Upper lobe of left lung (tissue), 4 donors: ENCODE measurements around the gene SLC4A4.

Experiments
- CTCF ChIP-seq, 6 experiments: fragments of 450-650 bp in 4 of 6; fragments of 200-600 bp in 2 of 6; sonication (generic) in 2 of 6; IDR thresholded peaks; one replicate each; pipeline ENCODE4 v1.5.1; 2016 to 2019; ENCODE audit warnings: antibody characterized with exemption in 6 of 6
- POLR2A ChIP-seq, 4 donors: fragments of 450-650 bp; IDR thresholded peaks; one replicate each; pipeline ENCODE4 v1.5.1; 2016 to 2017; ENCODE audit warnings: antibody characterized with exemption in 4 of 4, mild to moderate bottlenecking in 2 of 4
- POLR2AphosphoS5 ChIP-seq, 2 donors: sonication (generic); formaldehyde crosslinking; IDR thresholded peaks; one replicate each; pipeline ENCODE4 v1.5.1; 2017; ENCODE audit warnings: antibody characterized with exemption in 2 of 2

DNA sequence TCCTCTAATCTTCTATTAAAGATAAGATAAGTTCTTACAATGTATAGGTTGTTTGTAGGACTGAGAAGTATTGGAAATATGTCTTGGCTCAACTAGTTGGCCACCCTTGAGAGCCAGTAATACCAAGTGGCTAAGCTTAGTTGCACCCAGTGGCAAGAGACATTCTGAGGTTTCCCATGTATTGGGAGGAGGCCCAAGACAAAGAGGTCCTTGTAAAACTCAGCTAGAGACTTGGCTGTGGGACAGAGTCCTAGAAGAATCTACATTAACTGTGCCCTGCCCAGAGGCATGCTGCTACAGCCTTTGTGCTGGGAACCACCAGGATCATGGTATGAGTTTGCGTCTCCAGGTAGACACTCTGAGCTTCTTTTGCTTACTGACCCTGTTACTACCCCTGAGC lies 41.9 kb upstream of the SLC4A4 start:
- TF ChIP-seq POLR2A (IDR thresholded peaks at IDR 0.05) = no peak
- TF ChIP-seq CTCF (IDR thresholded peaks at IDR 0.05) = no peak
- no peak for TF ChIP-seq POLR2AphosphoS5 (IDR thresholded peaks at IDR 0.05)
